HFFc6 (cell line): Measurements from ENCODE around the gene NCOR2. TPM values are rescaled to one million over a fixed set of nuclear protein-coding genes. Genes with fewer than 3 reads are reported as not detected.

Experiments used
- DNase-seq: peaks from one replicate; pipeline ENCODE4 v3.0.0-alpha.2; 2018
- H3K27ac Mint-ChIP-seq: 2 replicates; pipeline ENCODE4 v1.8.0; 2020; ENCODE audit warnings: mild to moderate bottlenecking, mixed read lengths
- H3K27me3 Mint-ChIP-seq: 2 replicates; pipeline ENCODE4 v1.8.0; 2021; ENCODE audit warnings: mild to moderate bottlenecking, moderate library complexity, mixed read lengths; ENCODE audit not compliant: insufficient read depth
- H3K36me3 Mint-ChIP-seq: 2 replicates; pipeline ENCODE4 v1.8.0; 2021; ENCODE audit warnings: low read depth, mixed read lengths
- H3K4me1 Mint-ChIP-seq: 2 replicates; pipeline ENCODE4 v1.8.0; 2020; ENCODE audit warnings: low read depth, mixed read lengths
- H3K4me3 Mint-ChIP-seq: 2 replicates; pipeline ENCODE4 v1.8.0; 2020; ENCODE audit warnings: mild to moderate bottlenecking, moderate library complexity, mixed read lengths
- H3K9me3 Mint-ChIP-seq: 2 replicates; pipeline ENCODE4 v1.8.0; 2020; ENCODE audit warnings: mild to moderate bottlenecking, mixed read lengths
- CTCF ChIP-seq: fragments of 200-600 bp; sonication (generic); IDR thresholded peaks from 2 replicates; pipeline ENCODE4 v1.5.0; 2021; ENCODE audit warnings: antibody characterized with exemption, mild to moderate bottlenecking
- total RNA-seq, 6 experiments: library from RNA; stranded (reverse); fragmentation: NEBNext Ultra II Directional; extraction: Animal tissue kit (Norgen Biotek cat#: 25700); gene quantifications; 2 replicates in 1 of 6; 3 replicates in 5 of 6; pipeline ENCODE4 v1.2.3, GENCODE V29; 2021

The NCOR2 gene
- total RNA-seq, 6 experiments from 2014 or later, result 237 to 249 (median 240) TPM

GRCh38 chr12:124571556-124571955 is 4.1 kb upstream of the NCOR2 start:
- no peak for TF ChIP-seq CTCF
- peaks cover 12% of the 10 kb centered on the region for H3K4me1 Mint-ChIP-seq
- no peaks in the 10 kb centered on the region for H3K36me3 Mint-ChIP-seq
- H3K27me3 Mint-ChIP-seq, result peaks cover 3% of the 10 kb centered on the region; the same call in 1 of the 2 replicates
- no peaks in the 10 kb centered on the region for H3K9me3 Mint-ChIP-seq
- no peak overlapping the region for H3K4me3 Mint-ChIP-seq
- no peak for DNase-seq
- no peak overlapping the region for H3K27ac Mint-ChIP-seq

GRCh38 chr12:124570810-124571209 is 3.4 kb upstream of the NCOR2 start:
- H3K27ac Mint-ChIP-seq, result no peak overlapping the region
- peaks cover 13% of the 10 kb centered on the region for H3K4me1 Mint-ChIP-seq
- no peak for DNase-seq
- H3K36me3 Mint-ChIP-seq, result no peaks in the 10 kb centered on the region
- H3K4me3 Mint-ChIP-seq, result no peak overlapping the region
- H3K9me3 Mint-ChIP-seq, result no peaks in the 10 kb centered on the region
- TF ChIP-seq CTCF, result no peak
- H3K27me3 Mint-ChIP-seq, result peaks cover 3% of the 10 kb centered on the region; the same call in 1 of the 2 replicates

GRCh38 chr12:124569375-124570148 is 2.1 kb upstream of the NCOR2 start:
- Mint-ChIP-seq H3K4me3 (no peak overlapping the region), H3K4me1 (peaks cover 19% of the 10 kb centered on the region), H3K9me3 (no peaks in the 10 kb centered on the region), H3K27ac (no peak overlapping the region), H3K36me3 (no peaks in the 10 kb centered on the region), H3K27me3 (peaks cover 3% of the 10 kb centered on the region; the same call in 1 of the 2 replicates)
- no peak for TF ChIP-seq CTCF
- DNase-seq, result no peak

- peaks cover 20% of the 10 kb centered on the region for H3K4me1 Mint-ChIP-seq
- H3K36me3 Mint-ChIP-seq, result no peaks in the 10 kb centered on the region
- H3K27ac Mint-ChIP-seq, result peak overlapping the region; percentile 86
- H3K9me3 Mint-ChIP-seq, result no peaks in the 10 kb centered on the region
- peak overlapping the region; percentile 80 for H3K4me3 Mint-ChIP-seq
- peak; percentile 65; the same call in 1 of the 2 replicates for TF ChIP-seq CTCF
- DNase-seq, result peak; percentile 77
- peaks cover 3% of the 10 kb centered on the region; the same call in 1 of the 2 replicates for H3K27me3 Mint-ChIP-seq
Observed at GRCh38 chr12:124568431-124569374, 1.3 kb upstream of the NCOR2 start.

GRCh38 chr12:124567673-124568373 is 411 bp upstream of the NCOR2 start:
- Mint-ChIP-seq H3K27ac (peak overlapping the region; percentile 86), H3K27me3 (peaks cover 3% of the 10 kb centered on the region; the same call in 1 of the 2 replicates), H3K9me3 (no peaks in the 10 kb centered on the region), H3K36me3 (no peaks in the 10 kb centered on the region), H3K4me3 (peak overlapping the region; percentile 80), H3K4me1 (peaks cover 24% of the 10 kb centered on the region)
- DNase-seq, result peak; percentile 93
- no peak for TF ChIP-seq CTCF
